PC-3 (cell line): ENCODE results near the gene PRKAR1B. TPM values are rescaled to one million over a fixed set of nuclear protein-coding genes. Genes with fewer than 3 reads are reported as not detected.

ENCODE experiments used
- ATAC-seq: fragments of 200-7000 bp; cut with Tn5 transposase; 2 replicates; pipeline ENCODE4 v1.9.1; 2020; ENCODE audit warnings: mild to moderate bottlenecking, moderate library complexity
- BruUV-seq: library from RNA; stranded (reverse); fragments of 400-500 nt; replicated peaks from 2 replicates; lab custom pipeline; 2021; lab: Mats Ljungman, UMichigan
- CTCF ChIA-PET: fragments of 300-600 bp; sonication (Branson Sonifier 250); formaldehyde crosslinking; loops from one replicate; lab custom pipeline; 2022; ENCODE audit warnings: antibody characterized with exemption; lab: Charles Lee
- POLR2A ChIA-PET: fragments of 300-600 bp; sonication (Branson Sonifier 250); formaldehyde crosslinking; loops from one replicate; lab custom pipeline; 2022; ENCODE audit warnings: antibody characterized with exemption; ENCODE audit not compliant: unreplicated experiment; lab: Charles Lee
- DNase-seq: peaks from one replicate; pipeline ENCODE4 v3.0.0-alpha.2; 2015
- H2AFZ ChIP-seq: fragments of 300-600 bp; sonication (generic); 2 replicates; pipeline ENCODE4 v1.6.0; 2016; ENCODE audit warnings: antibody characterized with exemption, low read length
- H3F3A ChIP-seq: fragments of 300-600 bp; sonication (generic); one replicate; pipeline ENCODE4 v1.6.0; 2017; ENCODE audit warnings: antibody characterized with exemption, low read length, control low read depth, mild to moderate bottlenecking; ENCODE audit not compliant: unreplicated experiment
- H3K27ac ChIP-seq: fragments of 300-600 bp; sonication (generic); 2 replicates; pipeline ENCODE4 v1.5.1; 2016; ENCODE audit warnings: mild to moderate bottlenecking, low read length
- H3K27me3 ChIP-seq: fragments of 300-600 bp; sonication (generic); 2 replicates; pipeline ENCODE4 v1.6.1; 2016; ENCODE audit warnings: low read length, mixed read lengths
- H3K36me3 ChIP-seq: fragments of 300-600 bp; sonication (generic); 2 replicates; pipeline ENCODE4 v1.6.1; 2016; ENCODE audit warnings: low read depth, mixed run types, low read length, mixed read lengths
- H3K4me1 ChIP-seq: fragments of 300-600 bp; sonication (generic); 2 replicates; pipeline ENCODE4 v1.5.1; 2016; ENCODE audit warnings: low read length; ENCODE audit not compliant: insufficient read depth
- H3K4me2 ChIP-seq: fragments of 300-600 bp; sonication (generic); 2 replicates; pipeline ENCODE4 v1.6.0; 2016; ENCODE audit warnings: low read length
- H3K4me3 ChIP-seq: fragments of 300-600 bp; sonication (generic); 2 replicates; pipeline ENCODE4 v1.5.1; 2016; ENCODE audit warnings: mild to moderate bottlenecking, low read length, mixed read lengths
- H3K79me2 ChIP-seq: fragments of 300-600 bp; sonication (generic); 2 replicates; pipeline ENCODE4 v1.6.1; 2017; ENCODE audit warnings: low read length, mixed read lengths
- H3K9ac ChIP-seq: fragments of 300-600 bp; sonication (generic); 2 replicates; pipeline ENCODE4 v1.6.0; 2016; ENCODE audit warnings: mild to moderate bottlenecking, low read length
- H3K9me2 ChIP-seq: fragments of 300-600 bp; sonication (generic); replicated peaks from 2 replicates; pipeline ENCODE4 v1.6.1; 2016; ENCODE audit warnings: mixed run types, low read length, mixed read lengths
- H3K9me3 ChIP-seq: fragments of 300-600 bp; sonication (generic); 2 replicates; pipeline ENCODE4 v1.6.1; 2016; ENCODE audit warnings: low read length, mixed read lengths
- H4K20me1 ChIP-seq: fragments of 300-600 bp; sonication (generic); 2 replicates; pipeline ENCODE4 v1.6.1; 2016; ENCODE audit warnings: low read length, mixed read lengths
- EZH2 ChIP-seq: fragments of 300-600 bp; sonication (generic); IDR thresholded peaks from one replicate; pipeline ENCODE4 v1.6.1; 2017; ENCODE audit warnings: antibody characterized with exemption, mild to moderate bottlenecking, low read length; ENCODE audit not compliant: unreplicated experiment
- EZH2phosphoT487 ChIP-seq: fragments of 300-600 bp; sonication (generic); IDR thresholded peaks from 2 replicates; pipeline ENCODE4 v1.6.1; 2018; ENCODE audit warnings: mild to moderate bottlenecking, antibody characterized with exemption, low read length, borderline replicate concordance
- intact Hi-C: fragments of 100-400 bp; cut with micrococcal nuclease; formaldehyde crosslinking; loops from 2 replicates; pipeline ENCODE4 v1.9.0; 2023
- total RNA-seq: library from RNA; depleted of rRNA; stranded (reverse); fragments of >200 nt; gene quantifications from 2 replicates; pipeline ENCODE4 v1.2.3, GENCODE V29; 2014
- TF ChIP-seq, protein P1 (sequence below): fragments of 300-600 bp; sonication (generic); conservative IDR thresholded peaks from 2 replicates; pipeline ENCODE4 v1.5.1; 2017; ENCODE audit warnings: antibody characterized with exemption, low read depth, mild to moderate bottlenecking, low read length

Gene PRKAR1B
- total RNA-seq, 1 experiment from 2014 or later, result 15.6 TPM

DNA sequence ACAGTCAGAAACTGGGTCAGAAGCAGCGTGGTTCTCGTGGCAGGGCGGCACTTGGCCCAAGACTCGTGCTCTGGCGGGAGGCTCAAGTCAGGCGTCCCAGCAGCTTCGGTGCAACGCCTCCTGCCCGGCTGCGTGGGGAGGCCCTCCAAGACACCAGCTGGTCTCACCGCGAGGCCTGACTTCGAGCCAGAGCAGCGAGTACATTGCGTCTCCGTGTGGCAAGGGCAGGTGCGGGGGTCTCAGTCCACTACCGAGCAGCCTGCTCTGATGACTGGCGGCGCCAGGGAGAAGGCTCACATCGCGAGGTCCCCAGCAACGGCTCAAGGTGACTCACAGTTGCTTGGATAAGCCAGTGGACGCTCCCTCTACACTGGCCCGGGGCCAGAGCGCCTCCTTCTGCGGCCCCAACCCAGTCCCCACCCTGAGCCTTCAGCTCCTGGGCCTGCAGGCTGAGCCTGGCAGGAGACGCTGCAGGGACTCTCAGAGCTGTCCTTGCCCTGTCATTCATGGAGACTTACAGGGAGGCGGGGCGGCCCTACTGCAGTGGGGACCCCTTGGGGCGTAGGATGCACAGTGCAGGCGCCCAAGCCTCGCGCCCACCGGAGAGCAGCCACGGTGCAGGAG lies 41.9 kb upstream of the PRKAR1B start:
- H3K9me2 ChIP-seq, result no peaks in the 10 kb centered on the region
- no TSS peak for BruUV-seq
- H3K27ac ChIP-seq, result no peak overlapping the region
- no peak overlapping the region for H3K4me2 ChIP-seq
- H2AFZ ChIP-seq, result no peak overlapping the region
- DNase-seq (no peak), ATAC-seq (peak; percentile 40; the same call in 1 of the 2 replicates)
- H3K4me1 ChIP-seq, result no peaks in the 10 kb centered on the region
- no peaks in the 10 kb centered on the region for H3F3A ChIP-seq
- POLR2A ChIA-PET, result no interaction called here
- H3K9ac ChIP-seq, result no peak overlapping the region
- TF ChIP-seq EZH2 (no peak), EZH2phosphoT487 (no peak)
- TF ChIP-seq, protein P1, sequence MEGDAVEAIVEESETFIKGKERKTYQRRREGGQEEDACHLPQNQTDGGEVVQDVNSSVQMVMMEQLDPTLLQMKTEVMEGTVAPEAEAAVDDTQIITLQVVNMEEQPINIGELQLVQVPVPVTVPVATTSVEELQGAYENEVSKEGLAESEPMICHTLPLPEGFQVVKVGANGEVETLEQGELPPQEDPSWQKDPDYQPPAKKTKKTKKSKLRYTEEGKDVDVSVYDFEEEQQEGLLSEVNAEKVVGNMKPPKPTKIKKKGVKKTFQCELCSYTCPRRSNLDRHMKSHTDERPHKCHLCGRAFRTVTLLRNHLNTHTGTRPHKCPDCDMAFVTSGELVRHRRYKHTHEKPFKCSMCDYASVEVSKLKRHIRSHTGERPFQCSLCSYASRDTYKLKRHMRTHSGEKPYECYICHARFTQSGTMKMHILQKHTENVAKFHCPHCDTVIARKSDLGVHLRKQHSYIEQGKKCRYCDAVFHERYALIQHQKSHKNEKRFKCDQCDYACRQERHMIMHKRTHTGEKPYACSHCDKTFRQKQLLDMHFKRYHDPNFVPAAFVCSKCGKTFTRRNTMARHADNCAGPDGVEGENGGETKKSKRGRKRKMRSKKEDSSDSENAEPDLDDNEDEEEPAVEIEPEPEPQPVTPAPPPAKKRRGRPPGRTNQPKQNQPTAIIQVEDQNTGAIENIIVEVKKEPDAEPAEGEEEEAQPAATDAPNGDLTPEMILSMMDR, result no peak
- no peaks in the 10 kb centered on the region for H4K20me1 ChIP-seq
- no peaks in the 10 kb centered on the region for H3K9me3 ChIP-seq
- no peaks in the 10 kb centered on the region for H3K27me3 ChIP-seq
- no peaks in the 10 kb centered on the region for H3K79me2 ChIP-seq
- intact Hi-C loops, result no loop called here
- H3K36me3 ChIP-seq, result peaks cover 6% of the 10 kb centered on the region; the same call in 1 of the 2 replicates
- H3K4me3 ChIP-seq, result no peak overlapping the region
- CTCF ChIA-PET, result no interaction called here

DNA sequence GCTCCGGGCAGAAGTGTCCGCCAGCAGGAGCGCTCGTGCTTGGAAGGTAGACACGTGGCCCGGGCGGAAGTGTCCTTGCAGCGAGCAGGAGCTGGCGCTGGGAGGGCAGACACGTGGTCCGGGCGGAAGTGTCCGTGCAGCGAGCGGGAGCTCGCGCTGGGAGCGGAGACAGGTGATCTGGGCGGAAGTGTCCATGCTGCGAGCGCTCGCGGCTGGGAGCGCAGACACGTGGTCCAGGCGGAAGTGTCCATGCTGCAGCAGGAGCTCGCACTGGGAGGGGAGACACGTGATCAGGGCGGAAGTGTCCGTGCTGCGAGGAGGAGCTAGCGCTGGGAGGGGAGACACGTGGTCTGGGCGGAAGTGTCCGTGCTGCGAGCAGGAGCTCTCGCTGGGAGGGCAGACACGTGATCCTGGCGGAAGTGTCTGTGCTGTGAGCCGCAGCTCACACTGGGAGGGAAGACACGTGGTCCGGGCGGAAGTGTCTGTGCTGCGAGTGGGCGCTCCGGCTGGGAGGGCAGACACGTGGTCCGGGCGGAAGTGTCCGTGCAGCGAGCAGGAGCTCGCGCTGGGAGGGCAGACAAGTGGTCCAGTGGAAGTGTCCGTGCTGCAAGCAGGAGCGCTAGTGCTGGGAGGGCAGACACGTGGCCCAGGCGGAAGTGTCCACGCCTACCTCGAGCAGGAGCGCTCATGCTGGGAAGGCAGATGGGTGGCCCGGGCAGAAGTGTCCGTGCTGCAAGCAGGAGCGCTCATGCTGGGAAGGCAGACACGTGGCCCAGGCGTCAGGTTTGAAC lies 41.1 kb upstream of the PRKAR1B start:
- no peaks in the 10 kb centered on the region for H3K9me3 ChIP-seq
- H3K79me2 ChIP-seq, result no peaks in the 10 kb centered on the region
- H3K9me2 ChIP-seq, result no peaks in the 10 kb centered on the region
- no peak overlapping the region for H2AFZ ChIP-seq
- H4K20me1 ChIP-seq, result no peaks in the 10 kb centered on the region
- H3K4me3 ChIP-seq, result no peak overlapping the region
- no peaks in the 10 kb centered on the region for H3F3A ChIP-seq
- H3K4me2 ChIP-seq, result no peak overlapping the region
- ChIA-PET CTCF (no interaction called here), POLR2A (no interaction called here)
- no peak for TF ChIP-seq EZH2
- TF ChIP-seq, protein P1, result no peak
- no peak for TF ChIP-seq EZH2phosphoT487
- H3K9ac ChIP-seq, result no peak overlapping the region
- no peak overlapping the region for H3K27ac ChIP-seq
- no peaks in the 10 kb centered on the region for H3K4me1 ChIP-seq
- intact Hi-C loops, result no loop called here
- DNase-seq (no peak), ATAC-seq (no peak)
- no TSS peak for BruUV-seq
- peaks cover 6% of the 10 kb centered on the region; the same call in 1 of the 2 replicates for H3K36me3 ChIP-seq
- H3K27me3 ChIP-seq, result no peaks in the 10 kb centered on the region

DNA sequence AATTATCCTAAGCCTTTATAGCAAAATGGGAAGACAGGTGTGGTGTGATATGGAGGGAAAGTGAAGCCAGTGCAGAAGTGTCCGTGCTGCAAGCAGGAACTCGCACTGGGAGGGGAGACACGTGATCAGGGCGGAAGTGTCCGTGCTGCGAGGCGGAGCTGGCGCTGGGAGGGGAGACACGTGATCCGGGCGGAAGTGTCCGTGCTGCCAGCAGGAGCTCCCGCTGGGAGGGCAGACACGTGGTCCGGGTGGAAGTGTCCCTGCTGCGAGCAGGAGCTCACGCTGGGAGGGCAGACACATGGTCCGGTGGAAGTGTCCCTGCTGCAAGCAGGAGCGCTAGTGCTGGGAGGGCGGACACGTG lies 40.5 kb upstream of the PRKAR1B start:
- no TSS peak for BruUV-seq
- Histone ChIP-seq H3K4me1 (no peaks in the 10 kb centered on the region), H3K79me2 (no peaks in the 10 kb centered on the region), H3F3A (no peaks in the 10 kb centered on the region), H3K36me3 (peaks cover 6% of the 10 kb centered on the region; the same call in 1 of the 2 replicates), H3K9me3 (no peaks in the 10 kb centered on the region), H3K27ac (no peak overlapping the region), H3K9ac (no peak overlapping the region), H3K9me2 (no peaks in the 10 kb centered on the region), H3K27me3 (no peaks in the 10 kb centered on the region), H3K4me2 (no peak overlapping the region), H2AFZ (no peak overlapping the region), H3K4me3 (no peak overlapping the region), H4K20me1 (no peaks in the 10 kb centered on the region)
- intact Hi-C loops, result no loop called here
- no peak for TF ChIP-seq EZH2phosphoT487
- TF ChIP-seq, protein P1, result no peak
- no peak for TF ChIP-seq EZH2
- DNase-seq, result no peak
- CTCF ChIA-PET, result no interaction called here
- POLR2A ChIA-PET, result interaction anchor here (0.6 kb wide), 1 partner anchor 515 kb away, joined by 7 read pairs; no protein-coding TSS in a partner anchor
- no peak for ATAC-seq
